PC-3 (cell line): Measurements from ENCODE around the gene PKD2L2.

Source experiments
- EZH2 ChIP-seq: fragments of 300-600 bp; sonication (generic); IDR thresholded peaks from one replicate; pipeline ENCODE4 v1.6.1; 2017; ENCODE audit warnings: antibody characterized with exemption, mild to moderate bottlenecking, low read length; ENCODE audit not compliant: unreplicated experiment
- TF ChIP-seq, protein P1 (sequence below): fragments of 300-600 bp; sonication (generic); conservative IDR thresholded peaks from 2 replicates; pipeline ENCODE4 v1.5.1; 2017; ENCODE audit warnings: antibody characterized with exemption, low read depth, mild to moderate bottlenecking, low read length

DNA sequence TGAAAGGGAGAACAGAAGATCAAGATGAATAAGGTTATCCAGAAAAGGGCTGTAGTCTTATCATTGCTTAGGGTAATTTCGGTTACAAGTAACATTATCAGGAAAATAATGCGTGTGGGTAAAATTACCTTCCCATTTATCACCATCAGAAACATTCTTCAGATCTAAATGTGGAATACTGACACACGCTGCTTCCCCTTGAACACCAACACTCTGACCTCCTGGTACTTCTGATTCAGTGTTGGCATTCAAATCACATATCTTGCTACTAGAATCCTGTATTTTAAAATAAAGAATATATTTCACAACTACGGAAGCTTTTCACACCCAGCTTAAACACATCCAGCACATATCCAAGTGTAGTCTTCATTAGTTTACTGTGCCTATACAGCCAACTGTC is 70.2 kb downstream of the PKD2L2 start:
- TF ChIP-seq, protein P1, sequence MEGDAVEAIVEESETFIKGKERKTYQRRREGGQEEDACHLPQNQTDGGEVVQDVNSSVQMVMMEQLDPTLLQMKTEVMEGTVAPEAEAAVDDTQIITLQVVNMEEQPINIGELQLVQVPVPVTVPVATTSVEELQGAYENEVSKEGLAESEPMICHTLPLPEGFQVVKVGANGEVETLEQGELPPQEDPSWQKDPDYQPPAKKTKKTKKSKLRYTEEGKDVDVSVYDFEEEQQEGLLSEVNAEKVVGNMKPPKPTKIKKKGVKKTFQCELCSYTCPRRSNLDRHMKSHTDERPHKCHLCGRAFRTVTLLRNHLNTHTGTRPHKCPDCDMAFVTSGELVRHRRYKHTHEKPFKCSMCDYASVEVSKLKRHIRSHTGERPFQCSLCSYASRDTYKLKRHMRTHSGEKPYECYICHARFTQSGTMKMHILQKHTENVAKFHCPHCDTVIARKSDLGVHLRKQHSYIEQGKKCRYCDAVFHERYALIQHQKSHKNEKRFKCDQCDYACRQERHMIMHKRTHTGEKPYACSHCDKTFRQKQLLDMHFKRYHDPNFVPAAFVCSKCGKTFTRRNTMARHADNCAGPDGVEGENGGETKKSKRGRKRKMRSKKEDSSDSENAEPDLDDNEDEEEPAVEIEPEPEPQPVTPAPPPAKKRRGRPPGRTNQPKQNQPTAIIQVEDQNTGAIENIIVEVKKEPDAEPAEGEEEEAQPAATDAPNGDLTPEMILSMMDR, result no peak
- TF ChIP-seq EZH2, result no peak
